OCI-LY1 (cell line): ENCODE measurements around the gene ALG2.

Source experiments
- CTCF ChIP-seq: fragments of 200-600 bp; sonication (generic), shearing (Covaris generic); IDR thresholded peaks from 2 replicates; pipeline ENCODE4 v1.5.1; 2017; ENCODE audit warnings: mild to moderate bottlenecking, antibody characterized with exemption, low read length, moderate library complexity, mixed read lengths
- EZH2 ChIP-seq: fragments of 200-600 bp; sonication (generic), shearing (Covaris generic); IDR thresholded peaks from 2 replicates; pipeline ENCODE4 v1.8.0; 2017; ENCODE audit warnings: borderline replicate concordance, mixed run types, mild to moderate bottlenecking, antibody characterized with exemption, low read length, moderate library complexity, mixed read lengths

DNA sequence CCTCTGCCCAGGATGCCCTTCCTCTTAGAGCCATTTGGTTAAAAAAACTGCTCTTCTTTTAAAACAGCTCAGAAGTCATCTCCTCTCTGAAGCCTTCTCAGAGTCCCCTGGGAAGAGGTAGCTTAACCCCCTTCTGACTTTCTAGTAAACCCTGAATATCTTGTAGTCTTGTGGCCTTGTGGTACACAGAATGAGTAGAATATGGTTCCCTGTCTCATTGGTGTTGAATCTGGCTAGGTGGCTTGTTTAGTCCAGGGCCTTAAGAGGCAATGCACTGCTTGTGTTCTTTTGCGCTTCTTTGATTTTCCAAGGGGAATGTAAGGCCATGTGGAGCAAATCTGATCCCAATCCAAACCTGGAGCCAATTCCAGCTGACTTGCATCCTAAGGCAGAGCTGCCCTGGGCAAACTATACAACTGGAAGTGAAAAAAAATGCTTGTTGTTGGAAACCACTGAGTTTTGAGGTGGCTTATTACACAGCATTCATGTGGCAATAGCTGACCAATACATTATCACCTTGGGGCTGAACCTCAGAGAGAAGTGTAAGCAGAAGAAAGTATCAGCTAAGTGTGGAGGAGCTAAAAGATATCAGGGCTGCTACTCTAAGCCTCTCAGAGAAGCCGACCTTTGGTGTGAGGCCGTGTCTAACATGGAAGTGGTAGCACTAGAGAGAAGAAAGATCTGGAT, 31.0 kb downstream of the ALG2 start:
- TF ChIP-seq CTCF (no peak), EZH2 (no peak)
